GM23338 (cell line): Measurements from ENCODE around the gene E4F1. TPM values are rescaled to one million over a fixed set of nuclear protein-coding genes. Genes with fewer than 3 reads are reported as not detected.
A peak's percentile ranks its signal among the peaks of the same experiment; 100 is the strongest.

Experiments
- ATAC-seq: fragments of 200-7000 bp; cut with Tn5 transposase; 3 replicates; pipeline ENCODE4 v1.9.1; 2020
- DNase-seq: peaks from one replicate; pipeline ENCODE4 v3.0.0-alpha.2; 2015; ENCODE audit warnings: low spot score
- H2AFZ ChIP-seq: fragments of 200-600 bp; sonication (generic); 2 replicates; pipeline ENCODE4 v1.8.0; 2016; ENCODE audit warnings: antibody characterized with exemption, mild to moderate bottlenecking, moderate library complexity
- H3F3A ChIP-seq: fragments of 200-600 bp; sonication (generic); replicated peaks from 2 replicates; pipeline ENCODE4 v1.8.0; 2017; ENCODE audit warnings: antibody characterized with exemption, mixed run types, low read depth
- H3K27ac ChIP-seq: fragments of 200-600 bp; sonication (generic); 2 replicates; pipeline ENCODE4 v1.6.1; 2016; ENCODE audit warnings: low read depth
- H3K27me3 ChIP-seq: fragments of 200-600 bp; sonication (generic); 2 replicates; pipeline ENCODE4 v1.8.0; 2016; ENCODE audit warnings: mild to moderate bottlenecking, mixed run types, moderate library complexity; ENCODE audit not compliant: insufficient read depth
- H3K36me3 ChIP-seq: fragments of 200-600 bp; sonication (generic); 2 replicates; pipeline ENCODE4 v1.8.0; 2016; ENCODE audit warnings: mild to moderate bottlenecking; ENCODE audit not compliant: insufficient read depth
- H3K4me1 ChIP-seq: fragments of 200-600 bp; sonication (generic); 2 replicates; pipeline ENCODE4 v1.8.0; 2016; ENCODE audit warnings: mild to moderate bottlenecking, moderate library complexity; ENCODE audit not compliant: insufficient read depth
- H3K4me2 ChIP-seq: fragments of 200-600 bp; sonication (generic); 2 replicates; pipeline ENCODE4 v1.7.1; 2017; ENCODE audit warnings: mixed run types
- H3K4me3 ChIP-seq: fragments of 200-600 bp; sonication (generic); 2 replicates; pipeline ENCODE4 v1.6.1; 2016; ENCODE audit warnings: mixed run types
- H3K79me2 ChIP-seq: fragments of 200-600 bp; sonication (generic); replicated peaks from 2 replicates; pipeline ENCODE4 v1.8.0; 2017; ENCODE audit warnings: mild to moderate bottlenecking; ENCODE audit not compliant: insufficient read depth
- H3K9me2 ChIP-seq: fragments of 200-600 bp; sonication (generic); 2 replicates; pipeline ENCODE4 v1.8.0; 2017; ENCODE audit not compliant: insufficient read depth
- H4K20me1 ChIP-seq: fragments of 200-600 bp; sonication (generic); replicated peaks from 2 replicates; pipeline ENCODE4 v1.8.0; 2017; ENCODE audit warnings: mild to moderate bottlenecking; ENCODE audit not compliant: insufficient read depth
- H3K27ac Mint-ChIP-seq: 2 replicates; pipeline ENCODE4 v1.8.0; 2020; ENCODE audit warnings: inconsistent platforms, mild to moderate bottlenecking, moderate library complexity, mixed read lengths
- H3K27me3 Mint-ChIP-seq: 3 replicates; pipeline ENCODE4 v1.8.0; 2022; ENCODE audit warnings: low read depth, mild to moderate bottlenecking, moderate library complexity, mixed read lengths, inconsistent platforms; ENCODE audit not compliant: insufficient read depth, poor library complexity
- H3K36me3 Mint-ChIP-seq: 3 replicates; pipeline ENCODE4 v1.8.0; 2021; ENCODE audit warnings: low read depth, mild to moderate bottlenecking, inconsistent platforms, moderate library complexity, mixed read lengths
- H3K4me1 Mint-ChIP-seq: 3 replicates; pipeline ENCODE4 v1.8.0; 2020; ENCODE audit warnings: mild to moderate bottlenecking, inconsistent platforms, mixed read lengths
- H3K4me3 Mint-ChIP-seq: 3 replicates; pipeline ENCODE4 v1.8.0; 2021; ENCODE audit warnings: moderate library complexity, mild to moderate bottlenecking, inconsistent platforms, mixed read lengths
- H3K9me3 Mint-ChIP-seq: 3 replicates; pipeline ENCODE4 v1.8.0; 2020; ENCODE audit warnings: moderate library complexity, mild to moderate bottlenecking, inconsistent platforms, mixed read lengths
- CREB1 ChIP-seq: fragments of 250-450 bp; sonication (Bioruptor Pico); IDR thresholded peaks from 2 replicates; pipeline ENCODE4 v1.5.0; 2020; ENCODE audit warnings: low read depth, mild to moderate bottlenecking, moderate library complexity
- CTCF ChIP-seq, 2 experiments: fragments of 200-600 bp in 1 of 2; sonication (generic) in 1 of 2; conservative IDR thresholded peaks; 2 replicates each; pipeline versions ENCODE4 v1.5.1 to v1.6.1; 2016 to 2017; ENCODE audit warnings: antibody characterized with exemption in 2 of 2, low read depth in 2 of 2, mild to moderate bottlenecking in 2 of 2, moderate library complexity in 1 of 2
- ETS1 ChIP-seq: IDR thresholded peaks from 2 replicates; pipeline ENCODE4 v1.6.1; 2016; ENCODE audit warnings: antibody characterized with exemption
- EZH2 ChIP-seq: fragments of 200-600 bp; sonication (generic); IDR thresholded peaks from one replicate; pipeline ENCODE4 v1.8.0; 2017; ENCODE audit warnings: antibody characterized with exemption, mild to moderate bottlenecking, low read depth; ENCODE audit not compliant: unreplicated experiment
- EZH2phosphoT487 ChIP-seq: fragments of 200-600 bp; sonication (generic); IDR thresholded peaks from one replicate; pipeline ENCODE4 v1.8.1; 2018; ENCODE audit warnings: antibody characterized with exemption; ENCODE audit not compliant: unreplicated experiment
- JUNB ChIP-seq: IDR thresholded peaks from one replicate; pipeline ENCODE4 v1.6.1; 2016; ENCODE audit warnings: antibody characterized with exemption; ENCODE audit not compliant: unreplicated experiment
- NANOG ChIP-seq: IDR thresholded peaks from 2 replicates; pipeline ENCODE4 v1.6.1; 2016; ENCODE audit warnings: antibody characterized with exemption, borderline replicate concordance
- POLR2AphosphoS5 ChIP-seq: IDR thresholded peaks from 2 replicates; pipeline ENCODE4 v1.6.1; 2016; ENCODE audit warnings: antibody characterized with exemption, low read depth
- REST ChIP-seq: IDR thresholded peaks from one replicate; pipeline ENCODE4 v1.6.1; 2018; ENCODE audit warnings: antibody characterized with exemption; ENCODE audit not compliant: unreplicated experiment
- STAT1 ChIP-seq: IDR thresholded peaks from one replicate; pipeline ENCODE4 v1.6.1; 2016; ENCODE audit warnings: antibody characterized with exemption; ENCODE audit not compliant: unreplicated experiment
- ZNF114 ChIP-seq: fragments of 250-450 bp; sonication (Bioruptor Pico); IDR thresholded peaks from 2 replicates; pipeline ENCODE4 v1.5.0; 2020; ENCODE audit warnings: mild to moderate bottlenecking, moderate library complexity
- ZNF331 ChIP-seq: fragments of 250-450 bp; sonication (Bioruptor Pico); IDR thresholded peaks from 2 replicates; pipeline ENCODE4 v1.5.0; 2020; ENCODE audit warnings: low read depth, mild to moderate bottlenecking, moderate library complexity
- ZNF462 ChIP-seq: fragments of 250-450 bp; sonication (Bioruptor Pico); IDR thresholded peaks from 2 replicates; pipeline ENCODE4 v1.5.0; 2020; ENCODE audit warnings: mild to moderate bottlenecking, moderate library complexity
- polyA plus RNA-seq: library from polyadenylated mRNA; unstranded; fragments of >200 nt; fragmentation: Nextera tagmentation; extraction: Ambion mirVana; gene quantifications from 2 replicates; pipeline ENCODE4 v1.2.1, GENCODE V29; 2016
- total RNA-seq: library from RNA; depleted of rRNA; stranded (reverse); fragments of >200 nt; shearing (Covaris generic); gene quantifications from 2 replicates; pipeline ENCODE4 v1.2.3, GENCODE V29; 2014

The E4F1 gene
- total and polyA plus RNA-seq, 2 experiments from 2014 or later: 22.6 to 45.5 TPM

- H3K27me3 Mint-ChIP-seq: peaks cover 19% of the 10 kb centered on the region
- Histone ChIP-seq H3F3A (peaks cover 9% of the 10 kb centered on the region; the same call in 1 of the 2 replicates), H3K9me2 (no peaks in the 10 kb centered on the region), H2AFZ (no peak overlapping the region), H3K79me2 (no peaks in the 10 kb centered on the region), H3K4me3 (peak overlapping the region; percentile 95), H4K20me1 (no peaks in the 10 kb centered on the region), H3K4me1 (peaks cover 4% of the 10 kb centered on the region; the same call in 1 of the 2 replicates), H3K4me2 (peak overlapping the region; percentile 95), H3K27ac (no peak overlapping the region), H3K27me3 (peaks cover 9% of the 10 kb centered on the region; the same call in 1 of the 2 replicates), H3K36me3 (no peaks in the 10 kb centered on the region)
- peaks cover 14% of the 10 kb centered on the region for H3K36me3 Mint-ChIP-seq
- no peak for ATAC-seq
- peak overlapping the region; percentile 84 for H3K4me3 Mint-ChIP-seq
- DNase-seq: no peak
- H3K9me3 Mint-ChIP-seq: no peaks in the 10 kb centered on the region
- peaks cover 13% of the 10 kb centered on the region for H3K4me1 Mint-ChIP-seq
- TF ChIP-seq NANOG: no peak
- TF ChIP-seq STAT1: no peak
- no peak for TF ChIP-seq EZH2phosphoT487
- no peak for TF ChIP-seq REST
- no peak for TF ChIP-seq ZNF331
- no peak for TF ChIP-seq EZH2
- TF ChIP-seq POLR2AphosphoS5: no peak
- no peak for TF ChIP-seq ZNF462 (CRISPR knock-in tag)
- no peak for TF ChIP-seq ZNF114 (CRISPR knock-in tag)
- TF ChIP-seq JUNB: no peak
- TF ChIP-seq CTCF (conservative IDR thresholded peaks at IDR 0.05; ENCODE audit: low read depth in 2 of 2): no peak
- no peak for TF ChIP-seq CREB1
- no peak for TF ChIP-seq ETS1
- H3K27ac Mint-ChIP-seq: no peak overlapping the region
Measured at GRCh38 chr16:2206420-2206779, 17.0 kb upstream of the E4F1 start.
